Measurements from ENCODE around the gene EPS8L3.

The EPS8L3 gene

DNA sequence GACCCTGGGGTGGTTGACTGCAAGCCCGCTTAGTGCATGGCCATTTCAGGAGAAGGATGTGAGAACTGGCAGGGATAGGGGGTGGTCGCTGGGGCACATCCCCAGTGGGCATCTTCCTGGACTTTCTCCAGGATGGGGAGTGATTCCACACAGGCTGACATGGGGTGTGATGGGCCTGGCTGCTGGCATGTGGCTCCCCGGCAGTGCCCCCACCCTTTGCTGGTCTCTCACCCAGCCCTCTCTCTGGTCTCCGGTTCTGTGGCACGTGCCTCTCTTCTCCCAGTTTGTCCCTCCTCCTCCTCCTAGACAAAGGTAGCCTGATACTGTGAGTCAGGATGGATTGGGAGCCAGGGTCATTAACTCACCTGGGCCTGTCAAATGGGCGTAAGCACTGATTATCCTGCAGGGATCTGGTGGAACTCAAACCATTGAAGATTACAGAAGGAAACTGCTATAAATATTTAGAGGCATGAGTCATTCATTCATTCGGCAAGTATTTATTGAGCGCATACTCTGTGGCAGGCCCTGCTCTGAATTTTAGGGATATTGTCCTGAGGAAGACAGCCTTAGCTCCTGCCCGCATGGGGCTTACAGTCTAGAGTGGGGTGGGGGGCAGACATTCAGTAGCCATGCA, 23.6 kb upstream of the EPS8L3 start:
- ChIA-PET POLR2A (no interaction called here), CTCF (interaction anchor here (0.5 to 28.0 kb wide), 11 partner anchors 9 to 221 kb away, joined by 3 to 1425 read pairs (median 4); partner anchors contain the start of gene AHCYL1)
- no peak for DNase-seq (ENCODE audit: low read depth, low spot score)
- TF ChIP-seq, protein P1, sequence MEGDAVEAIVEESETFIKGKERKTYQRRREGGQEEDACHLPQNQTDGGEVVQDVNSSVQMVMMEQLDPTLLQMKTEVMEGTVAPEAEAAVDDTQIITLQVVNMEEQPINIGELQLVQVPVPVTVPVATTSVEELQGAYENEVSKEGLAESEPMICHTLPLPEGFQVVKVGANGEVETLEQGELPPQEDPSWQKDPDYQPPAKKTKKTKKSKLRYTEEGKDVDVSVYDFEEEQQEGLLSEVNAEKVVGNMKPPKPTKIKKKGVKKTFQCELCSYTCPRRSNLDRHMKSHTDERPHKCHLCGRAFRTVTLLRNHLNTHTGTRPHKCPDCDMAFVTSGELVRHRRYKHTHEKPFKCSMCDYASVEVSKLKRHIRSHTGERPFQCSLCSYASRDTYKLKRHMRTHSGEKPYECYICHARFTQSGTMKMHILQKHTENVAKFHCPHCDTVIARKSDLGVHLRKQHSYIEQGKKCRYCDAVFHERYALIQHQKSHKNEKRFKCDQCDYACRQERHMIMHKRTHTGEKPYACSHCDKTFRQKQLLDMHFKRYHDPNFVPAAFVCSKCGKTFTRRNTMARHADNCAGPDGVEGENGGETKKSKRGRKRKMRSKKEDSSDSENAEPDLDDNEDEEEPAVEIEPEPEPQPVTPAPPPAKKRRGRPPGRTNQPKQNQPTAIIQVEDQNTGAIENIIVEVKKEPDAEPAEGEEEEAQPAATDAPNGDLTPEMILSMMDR (IDR thresholded peaks at IDR 0.05; ENCODE audit: insufficient read depth, low read length, missing control alignments) = no peak
- H3K4me3 ChIP-seq (ENCODE audit: low read depth, low read length) = no peak overlapping the region

DNA sequence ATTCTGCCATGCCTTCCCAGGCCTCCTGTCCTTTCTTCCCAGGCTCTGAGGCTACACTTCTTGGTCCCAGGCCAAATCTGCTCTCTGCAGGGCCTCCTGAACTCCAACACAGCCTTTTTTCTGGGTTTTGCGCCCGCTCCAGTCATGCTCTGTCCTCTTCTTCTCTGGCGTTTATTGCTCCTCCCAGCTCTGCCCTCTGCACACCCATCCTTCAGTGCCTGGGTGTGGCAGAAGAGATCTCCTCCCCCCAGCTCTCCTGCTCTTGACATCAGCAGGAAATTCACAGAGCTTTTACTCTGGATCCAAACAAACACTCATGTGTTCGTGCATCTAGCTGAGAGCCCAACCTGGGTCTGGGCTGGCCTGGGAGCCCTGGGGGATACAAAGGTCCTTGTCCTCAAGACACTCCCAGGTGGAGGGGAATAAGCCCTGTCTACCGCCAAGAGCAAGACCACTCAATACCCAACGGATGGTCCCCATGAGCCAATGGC, 22.9 kb upstream of the EPS8L3 start:
- ChIA-PET POLR2A (no interaction called here), CTCF (interaction anchor here (0.6 to 28.0 kb wide), 7 partner anchors 9 to 221 kb away, joined by 3 to 1425 read pairs (median 12); partner anchors contain the start of gene AHCYL1)
- no peak overlapping the region for H3K4me3 ChIP-seq (ENCODE audit: low read depth, low read length)
- no peak for DNase-seq (ENCODE audit: low read depth, low spot score)
- TF ChIP-seq, protein P1 (IDR thresholded peaks at IDR 0.05; ENCODE audit: insufficient read depth, low read length, missing control alignments) = no peak

DNA sequence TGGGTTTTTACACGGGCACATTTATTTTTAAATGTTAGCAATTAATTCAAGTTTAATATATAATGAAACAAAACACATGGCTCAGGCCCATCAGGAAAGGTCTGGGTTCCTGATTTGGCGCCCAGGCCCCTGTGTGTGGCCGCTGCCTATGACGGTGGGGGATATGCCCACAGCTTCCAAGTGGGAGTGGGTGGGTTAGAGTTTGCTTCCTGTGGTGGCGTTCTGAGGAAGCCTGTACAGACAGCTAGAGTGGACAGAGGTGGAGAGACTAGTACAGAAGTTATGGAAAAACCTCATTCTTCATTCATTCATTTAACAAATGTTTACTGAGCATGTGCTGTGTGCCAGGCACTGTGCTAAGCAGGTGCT, 22.4 kb upstream of the EPS8L3 start:
- ChIA-PET POLR2A (no interaction called here), CTCF (interaction anchor here (0.6 to 28.0 kb wide), 7 partner anchors 8 to 240 kb away, joined by 4 to 1425 read pairs (median 12); partner anchors contain the start of gene AHCYL1)
- DNase-seq (ENCODE audit: low read depth, low spot score) = no peak
- H3K4me3 ChIP-seq (ENCODE audit: low read depth, low read length) = no peak overlapping the region
- TF ChIP-seq, protein P1 (IDR thresholded peaks at IDR 0.05; ENCODE audit: insufficient read depth, low read length, missing control alignments) = no peak

DNA sequence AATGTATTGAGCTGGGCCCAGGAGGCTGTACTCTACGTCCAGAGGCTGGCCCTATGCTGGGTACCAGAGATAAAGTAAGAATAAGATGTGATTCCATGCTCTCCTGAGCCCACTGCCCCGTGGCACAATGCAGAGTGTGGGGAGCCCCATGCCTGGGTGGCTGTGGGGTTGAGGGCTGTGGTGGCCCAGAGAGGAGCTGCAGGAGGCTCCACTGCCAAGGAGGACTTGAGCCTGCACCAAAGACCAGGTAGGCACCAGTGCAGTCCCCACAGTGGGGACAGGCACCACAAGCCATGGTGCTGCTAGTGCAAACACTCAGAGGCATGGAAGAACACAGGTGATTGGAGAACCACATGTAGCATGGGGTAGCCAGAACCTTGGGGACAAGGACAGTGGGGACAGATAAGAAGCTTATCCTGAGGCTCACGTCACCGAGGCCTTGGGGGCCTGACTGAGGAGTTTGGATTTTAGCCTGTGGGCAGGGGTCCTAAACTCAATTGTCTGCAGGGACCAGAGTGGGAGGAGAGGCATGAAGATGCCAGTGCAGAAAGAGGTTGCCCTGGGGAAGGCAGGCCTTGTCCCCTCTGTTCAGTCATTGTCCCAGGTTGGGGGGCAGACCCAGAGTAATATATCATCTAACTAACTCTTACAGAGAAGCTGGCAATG, 21.9 kb upstream of the EPS8L3 start:
- ChIA-PET CTCF (interaction anchor here (1.6 to 28.0 kb wide), 5 partner anchors 8 to 240 kb away, joined by 4 to 1425 read pairs (median 31); partner anchors contain the start of gene AHCYL1), POLR2A (no interaction called here)
- TF ChIP-seq, protein P1 (IDR thresholded peaks at IDR 0.05; ENCODE audit: insufficient read depth, low read length, missing control alignments) = no peak
- no peak overlapping the region for H3K4me3 ChIP-seq (ENCODE audit: low read depth, low read length)
- DNase-seq (ENCODE audit: low read depth, low spot score) = no peak

DNA sequence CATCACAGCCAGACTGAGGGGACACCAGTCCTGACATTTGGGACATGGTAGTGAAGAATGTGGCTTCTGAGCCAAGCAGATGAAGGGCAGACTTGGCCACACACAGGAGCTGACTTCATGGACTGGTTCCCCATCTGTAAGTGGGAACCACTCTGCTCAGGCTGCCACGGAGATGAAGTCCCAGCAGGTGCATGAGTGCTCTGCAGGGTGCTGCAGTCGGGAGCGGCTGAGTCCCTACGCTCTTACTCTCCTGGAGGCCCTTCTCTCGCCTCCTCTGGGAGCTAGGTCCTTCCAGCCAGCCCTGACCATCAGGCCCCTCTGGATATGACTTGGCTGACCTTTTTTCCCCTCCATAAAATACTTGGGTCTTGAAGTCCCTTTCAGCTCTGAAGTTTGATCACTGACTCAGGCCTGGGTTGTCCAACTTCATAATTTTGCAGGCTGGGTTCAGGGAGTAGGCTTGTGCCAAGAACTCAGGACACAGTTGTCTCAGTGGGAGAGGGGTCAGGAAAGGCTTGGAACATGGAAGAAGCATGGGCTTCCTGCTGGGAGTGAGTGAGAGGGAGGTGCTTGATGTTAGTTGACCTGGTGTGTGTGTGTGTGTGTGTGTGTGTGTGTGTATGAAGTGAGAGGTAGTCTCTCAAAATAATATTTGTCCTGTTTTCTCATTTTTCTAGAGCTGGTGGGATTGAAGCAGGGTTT, 21.0 kb upstream of the EPS8L3 start:
- CTCF ChIA-PET = interaction anchor here (1.3 to 28.0 kb wide), 6 partner anchors 7 to 239 kb away, joined by 4 to 1425 read pairs (median 16); partner anchors contain the start of gene AHCYL1
- POLR2A ChIA-PET = no interaction called here

More for the DNA sequence above, 21.0 kb upstream of the EPS8L3 start:
- H3K4me3 ChIP-seq (ENCODE audit: low read depth, low read length) = no peak overlapping the region
- TF ChIP-seq, protein P1 (IDR thresholded peaks at IDR 0.05; ENCODE audit: insufficient read depth, low read length, missing control alignments) = no peak
- DNase-seq (ENCODE audit: low read depth, low spot score) = no peak

All from AG04449 (cell line).